SK-N-SH treated with all-trans-retinoic acid at 6 μM for 48 hours (cell line): ENCODE results near the gene ELP4.
"Not testable (repeated sequence)": the region's sequence is repeated elsewhere in the genome, so short reads cannot be mapped to it uniquely, and the experiment has no call there.

ENCODE experiments used
- ATAC-seq: fragments of 200-7000 bp; cut with Tn5 transposase; 3 replicates; pipeline ENCODE4 v1.9.1; 2020; ENCODE audit warnings: mild to moderate bottlenecking, moderate library complexity
- ARNTL ChIP-seq: fragments of 450-650 bp; formaldehyde crosslinking; IDR thresholded peaks from 2 replicates; pipeline ENCODE4 v1.5.0; 2020; ENCODE audit warnings: low read depth, mild to moderate bottlenecking, moderate library complexity, borderline replicate concordance
- BACH2 ChIP-seq: fragments of 250-450 bp; sonication (Bioruptor Pico); IDR thresholded peaks from 2 replicates; pipeline ENCODE4 v1.9.0; 2021; ENCODE audit warnings: mild to moderate bottlenecking, borderline replicate concordance
- CREB5 ChIP-seq: fragments of 250-450 bp; sonication (Bioruptor Pico); IDR thresholded peaks from 2 replicates; pipeline ENCODE4 v1.5.1; 2020; ENCODE audit warnings: low read depth, mild to moderate bottlenecking, moderate library complexity
- CSDC2 ChIP-seq: fragments of 250-450 bp; sonication (Bioruptor Pico); IDR thresholded peaks from 2 replicates; pipeline ENCODE4 v1.5.0; 2020; ENCODE audit warnings: mild to moderate bottlenecking, moderate library complexity
- ESRRG ChIP-seq: fragments of 250-450 bp; sonication (Bioruptor Pico); IDR thresholded peaks from 2 replicates; pipeline ENCODE4 v1.6.1; 2021; ENCODE audit warnings: mild to moderate bottlenecking
- GLIS3 ChIP-seq: fragments of 250-450 bp; sonication (Bioruptor Pico); IDR thresholded peaks from 2 replicates; pipeline ENCODE4 v1.5.0; 2020; ENCODE audit warnings: mild to moderate bottlenecking, moderate library complexity
- ISL1 ChIP-seq: fragments of 250-450 bp; sonication (Bioruptor Pico); IDR thresholded peaks from 2 replicates; pipeline ENCODE4 v2.1.2; 2022; ENCODE audit warnings: mild to moderate bottlenecking, moderate library complexity
- OSR1 ChIP-seq: fragments of 250-450 bp; sonication (Bioruptor Pico); IDR thresholded peaks from 2 replicates; pipeline ENCODE4 v1.8.0; 2022; ENCODE audit warnings: moderate library complexity, mild to moderate bottlenecking, inconsistent platforms
- PATZ1 ChIP-seq: fragments of 250-450 bp; sonication (Bioruptor Pico); IDR thresholded peaks from 2 replicates; pipeline ENCODE4 v1.8.0; 2020; ENCODE audit warnings: mild to moderate bottlenecking, moderate library complexity, borderline replicate concordance
- POU6F1 ChIP-seq: fragments of 250-450 bp; sonication (Bioruptor Pico); IDR thresholded peaks from 2 replicates; pipeline ENCODE4 v1.8.0; 2021; ENCODE audit warnings: low read depth, mild to moderate bottlenecking, moderate library complexity, borderline replicate concordance
- PPARA ChIP-seq: fragments of 250-450 bp; sonication (Bioruptor Pico); IDR thresholded peaks from 2 replicates; pipeline ENCODE4 v1.5.0; 2020; ENCODE audit warnings: mild to moderate bottlenecking, borderline replicate concordance
- RARB ChIP-seq: fragments of 250-450 bp; sonication (Bioruptor Pico); IDR thresholded peaks from 2 replicates; pipeline ENCODE4 v1.8.0; 2021; ENCODE audit warnings: mild to moderate bottlenecking, moderate library complexity
- SNAI2 ChIP-seq: fragments of 250-450 bp; sonication (Bioruptor Pico); IDR thresholded peaks from 2 replicates; pipeline ENCODE4 v1.5.0; 2020; ENCODE audit warnings: mild to moderate bottlenecking, moderate library complexity
- TCF4 ChIP-seq: fragments of 250-450 bp; sonication (Bioruptor Pico); IDR thresholded peaks from 2 replicates; pipeline ENCODE4 v1.8.0; 2021; ENCODE audit warnings: mild to moderate bottlenecking, moderate library complexity, borderline replicate concordance
- TOX ChIP-seq: fragments of 250-450 bp; sonication (Bioruptor Pico); IDR thresholded peaks from 2 replicates; pipeline ENCODE4 v1.8.0; 2021; ENCODE audit warnings: mild to moderate bottlenecking, moderate library complexity, borderline replicate concordance
- TSHZ2 ChIP-seq: fragments of 250-450 bp; sonication (Bioruptor Pico); IDR thresholded peaks from 2 replicates; pipeline ENCODE4 v1.5.0; 2020; ENCODE audit warnings: mild to moderate bottlenecking, moderate library complexity
- ZC3H10 ChIP-seq: fragments of 250-450 bp; sonication (Bioruptor Pico); IDR thresholded peaks from 2 replicates; pipeline ENCODE4 v1.5.1; 2021; ENCODE audit warnings: mild to moderate bottlenecking, moderate library complexity
- ZFP3 ChIP-seq: fragments of 250-450 bp; sonication (Bioruptor Pico); IDR thresholded peaks from 2 replicates; pipeline ENCODE4 v1.5.0; 2020; ENCODE audit warnings: mild to moderate bottlenecking, moderate library complexity
- ZFP30 ChIP-seq: fragments of 450-650 bp; formaldehyde crosslinking; IDR thresholded peaks from 2 replicates; pipeline ENCODE4 v1.5.0; 2022; ENCODE audit warnings: mild to moderate bottlenecking, moderate library complexity
- ZNF565 ChIP-seq: fragments of 450-650 bp; formaldehyde crosslinking; conservative IDR thresholded peaks from 2 replicates; pipeline ENCODE4 v1.5.0; 2020; ENCODE audit warnings: low read depth, mild to moderate bottlenecking, moderate library complexity
- ZNF70 ChIP-seq: fragments of 450-650 bp; formaldehyde crosslinking; IDR thresholded peaks from 2 replicates; pipeline ENCODE4 v1.5.0; 2020; ENCODE audit warnings: mild to moderate bottlenecking, moderate library complexity
- ZNF8 ChIP-seq: fragments of 450-650 bp; formaldehyde crosslinking; IDR thresholded peaks from 2 replicates; pipeline ENCODE4 v1.5.0; 2020; ENCODE audit warnings: mild to moderate bottlenecking, moderate library complexity

The ELP4 gene

GRCh38 chr11:31690516-31690915, 180.9 kb downstream of the ELP4 start:
- TF ChIP-seq ZFP30 (no peak), ZNF565 (CRISPR knock-in tag) (no peak), ARNTL (CRISPR knock-in tag) (no peak), ZFP3 (no peak), BACH2 (CRISPR knock-in tag) (no peak), CREB5 (CRISPR knock-in tag) (no peak), ZNF8 (CRISPR knock-in tag) (no peak), POU6F1 (no peak), CSDC2 (CRISPR knock-in tag) (no peak), ISL1 (CRISPR knock-in tag) (no peak), TCF4 (CRISPR knock-in tag) (no peak), SNAI2 (CRISPR knock-in tag) (no peak), PPARA (CRISPR knock-in tag) (no peak), ZC3H10 (CRISPR knock-in tag) (no peak), OSR1 (CRISPR knock-in tag) (no peak), TSHZ2 (CRISPR knock-in tag) (no peak), GLIS3 (CRISPR knock-in tag) (no peak), TOX (no peak), PATZ1 (CRISPR knock-in tag) (no peak), RARB (CRISPR knock-in tag) (no peak)
- TF ChIP-seq, all 23 proteins: peak for 0
- no peak for ATAC-seq

GRCh38 chr11:31692466-31692865, 182.9 kb downstream of the ELP4 start:
- TF ChIP-seq PATZ1 (CRISPR knock-in tag): no peak
- no peak for TF ChIP-seq ZC3H10 (CRISPR knock-in tag)
- TF ChIP-seq ISL1 (CRISPR knock-in tag): no peak
- TF ChIP-seq ARNTL (CRISPR knock-in tag): no peak
- TF ChIP-seq OSR1 (CRISPR knock-in tag): no peak
- no peak for TF ChIP-seq ZFP3
- TF ChIP-seq SNAI2 (CRISPR knock-in tag): no peak
- no peak for TF ChIP-seq ZNF70 (CRISPR knock-in tag)
- no peak for TF ChIP-seq GLIS3 (CRISPR knock-in tag)
- no peak for TF ChIP-seq TCF4 (CRISPR knock-in tag)
- TF ChIP-seq ESRRG (CRISPR knock-in tag): no peak
- no peak for TF ChIP-seq CREB5 (CRISPR knock-in tag)
- TF ChIP-seq CSDC2 (CRISPR knock-in tag): no peak
- no peak for TF ChIP-seq RARB (CRISPR knock-in tag)
- TF ChIP-seq ZFP30: no peak
- no peak for ATAC-seq

GRCh38 chr11:31697049-31697448, 187.5 kb downstream of the ELP4 start:
- not testable (repeated sequence) for ATAC-seq
